ENCODE measurements around the gene ALDH3A1. TPM values are rescaled to one million over a fixed set of nuclear protein-coding genes. Genes with fewer than 3 reads are reported as not detected.
A peak's percentile ranks its signal among the peaks of the same experiment; 100 is the strongest.

Gene ALDH3A1
- total RNA-seq, 2 experiments from 2014 or later: not detected

GRCh38 chr17:19730843-19731242 lies 17.3 kb downstream of the ALDH3A1 start:
- ChIA-PET POLR2A (no interaction called here), CTCF (no interaction called here)
- no peak overlapping the region for H3K27ac Mint-ChIP-seq
- H3K4me3 Mint-ChIP-seq: no peak overlapping the region
- no peaks in the 10 kb centered on the region for H3K4me1 Mint-ChIP-seq
- no peaks in the 10 kb centered on the region for H3K9me3 Mint-ChIP-seq
- no peaks in the 10 kb centered on the region for H3K27me3 Mint-ChIP-seq
- no peaks in the 10 kb centered on the region for H3K36me3 Mint-ChIP-seq (ENCODE audit: low read depth)
- DNase-seq: no peak

DNA sequence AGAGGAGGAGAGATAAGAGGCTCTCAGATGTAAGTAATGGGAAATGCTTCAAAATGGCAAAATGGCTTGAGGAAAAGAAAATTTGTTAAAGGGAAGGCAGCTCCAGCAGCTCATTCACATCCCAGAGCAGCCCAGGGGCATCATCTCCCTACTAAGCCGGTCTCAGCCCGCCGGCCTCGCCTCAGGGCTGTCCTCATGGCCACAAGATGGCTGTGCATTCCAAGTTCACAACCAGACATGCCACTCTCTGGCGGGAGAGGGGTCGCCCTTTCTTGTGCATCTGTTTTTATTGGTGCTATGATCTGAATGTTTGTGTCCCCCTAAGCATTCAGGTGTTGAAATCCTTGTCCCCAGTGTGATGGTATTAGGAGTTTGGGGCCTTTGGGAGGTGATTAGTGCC lies 18.2 kb downstream of the ALDH3A1 start:
- POLR2A ChIA-PET: no interaction called here
- no peaks in the 10 kb centered on the region for H3K27me3 Mint-ChIP-seq
- no peak for DNase-seq
- no peaks in the 10 kb centered on the region for H3K36me3 Mint-ChIP-seq (ENCODE audit: low read depth)
- CTCF ChIA-PET: no interaction called here
- peak overlapping the region; percentile 46 for H3K27ac Mint-ChIP-seq
- H3K9me3 Mint-ChIP-seq: no peaks in the 10 kb centered on the region
- no peak overlapping the region for H3K4me3 Mint-ChIP-seq
- peaks cover 5% of the 10 kb centered on the region for H3K4me1 Mint-ChIP-seq

DNA sequence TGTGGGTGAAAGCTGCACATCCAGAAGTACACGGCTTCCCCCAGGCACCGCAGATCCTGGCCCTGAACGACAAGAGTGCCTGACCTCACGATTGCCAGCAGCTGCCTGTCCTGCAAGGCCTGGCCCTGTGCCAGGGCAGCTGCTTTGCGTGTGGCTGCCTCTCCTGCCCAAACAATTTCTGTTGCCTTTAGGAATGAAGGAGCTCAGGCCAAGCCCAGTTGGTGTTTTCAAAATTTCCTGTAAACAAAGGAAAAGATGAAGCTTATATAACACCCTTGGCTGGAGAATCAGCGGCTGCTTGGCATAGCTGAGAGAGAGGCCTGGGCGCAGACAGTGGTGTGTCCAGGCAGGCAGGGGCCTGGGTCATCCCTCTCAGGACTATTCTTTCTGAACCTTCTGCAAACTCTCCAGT lies 20.0 kb downstream of the ALDH3A1 start:
- POLR2A ChIA-PET: no interaction called here
- no peaks in the 10 kb centered on the region for H3K36me3 Mint-ChIP-seq (ENCODE audit: low read depth)

DNA sequence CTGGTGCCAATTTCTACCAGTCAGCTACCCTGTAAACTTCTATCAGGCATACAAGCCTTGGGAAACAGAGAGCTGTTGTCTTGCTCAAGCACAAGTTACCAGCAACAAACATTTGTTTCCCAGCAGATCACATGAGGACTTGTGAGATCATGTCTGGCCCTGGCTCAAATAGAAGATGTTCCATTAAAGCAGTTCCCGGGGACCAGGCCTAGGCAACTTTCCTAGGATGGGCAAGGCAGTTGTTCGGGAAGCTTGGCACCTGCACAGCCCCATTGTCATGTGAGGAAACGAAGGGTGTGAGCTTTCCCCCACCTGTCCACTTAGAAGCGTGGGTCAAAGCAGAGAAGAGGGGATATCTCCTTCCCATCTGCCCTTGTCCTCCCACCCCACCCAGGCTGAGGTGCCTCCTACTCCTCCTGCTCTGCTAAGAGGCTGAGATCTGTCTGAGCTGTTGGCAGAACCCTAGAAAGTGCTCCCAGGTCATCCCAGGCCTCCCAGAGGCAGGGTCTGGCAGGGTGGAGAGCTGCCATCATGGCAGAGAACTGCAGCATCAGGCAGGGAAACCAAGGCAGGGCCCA lies 20.5 kb downstream of the ALDH3A1 start:
- DNase-seq: no peak
- H3K36me3 Mint-ChIP-seq (ENCODE audit: low read depth): no peaks in the 10 kb centered on the region
- peaks cover 10% of the 10 kb centered on the region for H3K4me1 Mint-ChIP-seq
- ChIA-PET POLR2A (no interaction called here), CTCF (no interaction called here)
- H3K27ac Mint-ChIP-seq: no peak overlapping the region
- no peaks in the 10 kb centered on the region for H3K27me3 Mint-ChIP-seq
- H3K4me3 Mint-ChIP-seq: no peak overlapping the region
- no peaks in the 10 kb centered on the region for H3K9me3 Mint-ChIP-seq

More for the DNA sequence above, 20.0 kb downstream of the ALDH3A1 start:
- Mint-ChIP-seq H3K9me3 (no peaks in the 10 kb centered on the region), H3K27ac (no peak overlapping the region), H3K4me3 (no peak overlapping the region), H3K4me1 (peaks cover 10% of the 10 kb centered on the region), H3K27me3 (no peaks in the 10 kb centered on the region)
- no peak for DNase-seq
- CTCF ChIA-PET: no interaction called here

GRCh38 chr17:19726631-19727376 lies 21.3 kb downstream of the ALDH3A1 start:
- Mint-ChIP-seq H3K27me3 (peaks cover 3% of the 10 kb centered on the region), H3K27ac (no peak overlapping the region), H3K4me3 (no peak overlapping the region), H3K9me3 (no peaks in the 10 kb centered on the region), H3K4me1 (peaks cover 10% of the 10 kb centered on the region), H3K36me3 (ENCODE audit: low read depth) (no peaks in the 10 kb centered on the region)
- DNase-seq: no peak
- POLR2A ChIA-PET: no interaction called here
- CTCF ChIA-PET: interaction anchor here (1.1 kb wide), 1 partner anchor 17 kb away, joined by 4 read pairs; no protein-coding TSS in a partner anchor

DNA sequence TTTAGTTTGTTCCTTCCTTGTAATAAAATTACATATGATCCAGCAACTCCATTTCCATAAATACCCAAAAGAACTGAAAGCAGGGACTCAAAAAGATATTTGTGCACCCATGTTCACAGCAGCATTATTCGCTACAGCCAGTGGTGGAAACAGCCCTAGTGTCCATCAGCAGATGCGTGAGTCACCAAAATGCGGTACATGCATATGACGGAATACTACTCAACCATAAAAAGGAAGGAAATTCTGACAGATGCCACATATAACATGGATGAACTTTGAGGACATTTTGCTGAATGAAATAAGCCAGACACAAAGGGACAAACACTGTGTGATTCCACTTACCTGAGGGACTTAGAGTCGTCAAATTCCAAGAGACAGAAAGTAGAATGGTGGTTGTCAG lies 22.6 kb downstream of the ALDH3A1 start:
- Mint-ChIP-seq H3K27me3 (peaks cover 3% of the 10 kb centered on the region), H3K9me3 (no peaks in the 10 kb centered on the region), H3K4me1 (peaks cover 10% of the 10 kb centered on the region), H3K27ac (no peak overlapping the region), H3K4me3 (no peak overlapping the region), H3K36me3 (ENCODE audit: low read depth) (no peaks in the 10 kb centered on the region)
- ChIA-PET CTCF (no interaction called here), POLR2A (no interaction called here)
- no peak for DNase-seq

DNA sequence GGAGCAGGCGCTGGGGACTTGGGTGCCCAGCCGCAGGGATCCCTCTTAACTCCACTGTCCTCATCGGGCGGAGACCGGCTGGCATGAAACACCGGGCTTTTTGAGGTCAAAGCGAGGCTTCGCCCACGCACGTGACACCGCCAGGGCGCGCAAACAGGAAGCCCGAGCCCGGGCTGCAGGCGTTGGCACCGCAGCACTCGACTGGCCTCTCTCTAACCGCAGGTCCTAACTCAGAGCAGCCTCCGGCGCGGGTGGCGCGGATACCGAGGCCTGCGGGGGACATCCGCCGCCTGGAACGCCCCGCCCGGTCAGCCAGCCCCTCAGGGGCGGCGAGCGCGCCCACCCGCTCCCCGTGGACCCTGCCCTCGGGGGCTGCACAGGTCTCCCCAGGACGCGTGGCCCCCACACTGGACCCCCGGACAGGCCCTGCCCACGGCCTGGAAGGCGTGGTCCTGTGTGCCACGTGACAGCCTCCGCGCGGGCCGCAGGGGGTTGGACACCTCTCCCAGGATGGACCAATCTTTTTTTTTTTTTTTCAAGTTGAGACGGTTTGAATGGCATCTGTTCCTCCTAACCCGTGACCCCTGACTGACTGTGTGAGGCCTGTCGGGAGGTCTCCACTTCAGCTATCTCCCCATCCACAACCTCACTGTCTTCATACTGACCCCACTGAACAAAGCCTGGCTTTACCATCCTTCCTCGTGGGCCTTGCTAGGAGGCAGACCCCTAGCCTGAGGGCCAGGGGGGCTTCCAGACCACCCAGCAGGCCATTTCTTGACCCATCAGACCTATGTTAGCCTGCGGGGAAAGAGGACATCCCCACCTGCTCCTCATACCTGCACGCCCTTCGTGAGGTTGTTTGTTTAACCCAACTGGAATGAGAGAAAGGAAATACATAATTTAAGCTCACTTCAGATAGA lies 23.3 kb downstream of the ALDH3A1 start:
- no peaks in the 10 kb centered on the region for H3K36me3 Mint-ChIP-seq (ENCODE audit: low read depth)
- POLR2A ChIA-PET: no interaction called here
- peaks cover 10% of the 10 kb centered on the region for H3K4me1 Mint-ChIP-seq
- peak; percentile 24 for DNase-seq
- peaks cover 3% of the 10 kb centered on the region for H3K27me3 Mint-ChIP-seq
- no peaks in the 10 kb centered on the region for H3K9me3 Mint-ChIP-seq
- CTCF ChIA-PET: no interaction called here
- H3K4me3 Mint-ChIP-seq: no peak overlapping the region
- H3K27ac Mint-ChIP-seq: no peak overlapping the region

DNA sequence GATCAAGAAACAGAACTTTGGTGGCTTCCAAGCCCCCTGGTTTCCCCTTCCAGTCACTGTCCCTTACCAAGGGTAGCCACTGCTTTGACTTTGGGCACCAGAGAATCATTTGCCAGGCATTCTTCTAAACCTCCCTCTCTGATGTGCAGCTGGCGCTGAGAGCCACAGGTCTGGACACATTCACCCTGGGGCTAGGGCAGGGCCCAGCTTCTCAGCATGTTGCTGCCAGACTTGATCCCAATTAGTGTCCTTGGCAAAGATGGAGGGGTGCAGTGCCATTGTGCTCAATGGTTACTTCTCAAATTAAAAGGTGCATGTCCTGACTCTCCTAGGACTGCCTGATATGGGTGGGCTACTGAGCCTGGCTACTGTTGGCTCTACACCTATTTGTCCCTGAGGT lies 24.1 kb downstream of the ALDH3A1 start:
- Mint-ChIP-seq H3K4me1 (peaks cover 10% of the 10 kb centered on the region), H3K4me3 (no peak overlapping the region), H3K27ac (peak overlapping the region; percentile 62), H3K9me3 (no peaks in the 10 kb centered on the region), H3K36me3 (ENCODE audit: low read depth) (no peaks in the 10 kb centered on the region), H3K27me3 (peaks cover 3% of the 10 kb centered on the region)
- no peak for DNase-seq
- ChIA-PET POLR2A (no interaction called here), CTCF (no interaction called here)

- H3K36me3 Mint-ChIP-seq (ENCODE audit: low read depth): no peaks in the 10 kb centered on the region
- H3K4me3 Mint-ChIP-seq: no peak overlapping the region
- H3K4me1 Mint-ChIP-seq: peaks cover 10% of the 10 kb centered on the region
- peaks cover 3% of the 10 kb centered on the region for H3K27me3 Mint-ChIP-seq
- POLR2A ChIA-PET: no interaction called here
- DNase-seq: no peak
- CTCF ChIA-PET: interaction anchor here (0.6 kb wide), 1 partner anchor 71 kb away, joined by 3 read pairs; no protein-coding TSS in a partner anchor
- H3K27ac Mint-ChIP-seq: no peak overlapping the region
- no peaks in the 10 kb centered on the region for H3K9me3 Mint-ChIP-seq
These were observed 27.3 kb downstream of the ALDH3A1 start for GRCh38 chr17:19720631-19721426.

GRCh38 chr17:19720210-19720475 lies 28.0 kb downstream of the ALDH3A1 start:
- H3K9me3 Mint-ChIP-seq: no peaks in the 10 kb centered on the region
- no peaks in the 10 kb centered on the region for H3K36me3 Mint-ChIP-seq (ENCODE audit: low read depth)
- no peak overlapping the region for H3K4me3 Mint-ChIP-seq
- no peak for DNase-seq
- POLR2A ChIA-PET: no interaction called here
- peaks cover 7% of the 10 kb centered on the region for H3K4me1 Mint-ChIP-seq
- CTCF ChIA-PET: no interaction called here
- H3K27me3 Mint-ChIP-seq: peaks cover 3% of the 10 kb centered on the region
- no peak overlapping the region for H3K27ac Mint-ChIP-seq

GRCh38 chr17:19719355-19720209 lies 28.5 kb downstream of the ALDH3A1 start:
- H3K36me3 Mint-ChIP-seq (ENCODE audit: low read depth): no peaks in the 10 kb centered on the region
- H3K9me3 Mint-ChIP-seq: no peaks in the 10 kb centered on the region
- no peak for DNase-seq
- ChIA-PET CTCF (no interaction called here), POLR2A (no interaction called here)
- peaks cover 3% of the 10 kb centered on the region for H3K27me3 Mint-ChIP-seq
- no peak overlapping the region for H3K27ac Mint-ChIP-seq
- H3K4me3 Mint-ChIP-seq: no peak overlapping the region
- peaks cover 3% of the 10 kb centered on the region for H3K4me1 Mint-ChIP-seq

DNA sequence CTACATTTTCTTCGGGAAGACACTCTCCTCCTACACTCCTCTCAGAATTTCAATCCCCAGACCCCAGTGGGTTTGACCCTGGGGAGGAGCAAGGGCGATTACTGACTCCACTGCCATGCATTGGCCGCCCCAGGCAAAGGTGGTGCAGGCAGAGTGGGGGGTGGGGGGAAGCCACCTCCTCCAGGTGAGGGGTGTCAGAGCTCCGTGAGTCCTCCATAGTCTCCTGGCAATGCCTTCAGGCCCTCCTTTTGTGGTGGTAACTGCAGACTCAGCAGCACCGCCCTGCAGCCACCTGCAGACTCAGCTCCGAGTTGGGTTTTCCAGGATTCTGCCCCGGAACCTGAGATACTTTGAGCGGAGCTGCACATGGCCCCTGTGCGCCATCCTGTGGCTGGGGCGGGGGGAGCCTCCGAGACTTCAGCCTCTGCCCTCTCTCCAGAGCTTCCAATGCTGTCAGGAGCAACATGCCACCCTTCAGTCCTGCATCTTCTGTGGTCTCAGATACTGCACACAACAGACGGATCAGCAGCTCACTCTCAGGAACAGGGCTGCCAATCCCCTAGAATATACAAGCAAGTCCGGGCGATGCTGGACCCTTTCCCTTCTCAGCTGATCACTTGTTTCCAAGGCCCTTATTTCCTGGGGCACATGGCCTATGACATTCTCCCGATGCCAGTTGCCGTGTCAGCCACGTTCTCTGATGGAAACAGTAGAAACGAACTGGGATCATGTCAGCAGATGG lies 29.3 kb downstream of the ALDH3A1 start:
- CTCF ChIA-PET: no interaction called here

More for the DNA sequence above, 29.3 kb downstream of the ALDH3A1 start:
- Mint-ChIP-seq H3K4me1 (no peaks in the 10 kb centered on the region), H3K36me3 (ENCODE audit: low read depth) (no peaks in the 10 kb centered on the region), H3K27ac (no peak overlapping the region), H3K9me3 (no peaks in the 10 kb centered on the region), H3K4me3 (no peak overlapping the region), H3K27me3 (peaks cover 3% of the 10 kb centered on the region)
- POLR2A ChIA-PET: no interaction called here
- no peak for DNase-seq

Data from activated CD4-positive, alpha-beta T cell treated with anti-CD3 and anti-CD28 coated beads, Interleukin-2, amount 10 ng/mL, durations not matched to agents 7 days and 5 days (primary cell).